Measurements from ENCODE around the gene TCEAL5.
"Not testable (repeated sequence)": the region's sequence is repeated elsewhere in the genome, so short reads cannot be mapped to it uniquely, and the experiment has no call there.

The TCEAL5 gene

DNA sequence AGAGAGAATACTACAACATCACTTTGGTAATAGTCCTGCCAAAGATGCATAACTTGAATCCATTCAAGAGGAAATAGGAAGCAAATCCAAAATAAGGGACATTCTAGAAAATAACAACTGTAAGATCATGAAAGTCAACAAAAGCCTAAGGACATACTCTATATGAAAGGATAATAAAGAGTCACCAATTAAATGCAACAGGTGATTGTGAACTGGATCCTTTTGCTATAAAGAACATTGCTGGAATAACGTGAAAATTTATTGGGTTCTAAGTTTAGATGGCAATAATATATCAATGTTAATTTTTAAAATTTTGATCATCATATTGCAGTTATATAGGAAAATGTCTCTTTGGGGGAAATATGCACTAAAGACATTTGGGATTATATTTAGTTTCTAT, 41.7 kb downstream of the TCEAL5 start:
- TF ChIP-seq, protein P1, sequence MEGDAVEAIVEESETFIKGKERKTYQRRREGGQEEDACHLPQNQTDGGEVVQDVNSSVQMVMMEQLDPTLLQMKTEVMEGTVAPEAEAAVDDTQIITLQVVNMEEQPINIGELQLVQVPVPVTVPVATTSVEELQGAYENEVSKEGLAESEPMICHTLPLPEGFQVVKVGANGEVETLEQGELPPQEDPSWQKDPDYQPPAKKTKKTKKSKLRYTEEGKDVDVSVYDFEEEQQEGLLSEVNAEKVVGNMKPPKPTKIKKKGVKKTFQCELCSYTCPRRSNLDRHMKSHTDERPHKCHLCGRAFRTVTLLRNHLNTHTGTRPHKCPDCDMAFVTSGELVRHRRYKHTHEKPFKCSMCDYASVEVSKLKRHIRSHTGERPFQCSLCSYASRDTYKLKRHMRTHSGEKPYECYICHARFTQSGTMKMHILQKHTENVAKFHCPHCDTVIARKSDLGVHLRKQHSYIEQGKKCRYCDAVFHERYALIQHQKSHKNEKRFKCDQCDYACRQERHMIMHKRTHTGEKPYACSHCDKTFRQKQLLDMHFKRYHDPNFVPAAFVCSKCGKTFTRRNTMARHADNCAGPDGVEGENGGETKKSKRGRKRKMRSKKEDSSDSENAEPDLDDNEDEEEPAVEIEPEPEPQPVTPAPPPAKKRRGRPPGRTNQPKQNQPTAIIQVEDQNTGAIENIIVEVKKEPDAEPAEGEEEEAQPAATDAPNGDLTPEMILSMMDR (IDR thresholded peaks at IDR 0.05; ENCODE audit: borderline replicate concordance, insufficient read depth, low read depth, low read length): no peak
- H3K4me3 ChIP-seq (ENCODE audit: low read depth, low read length): no peak overlapping the region

DNA sequence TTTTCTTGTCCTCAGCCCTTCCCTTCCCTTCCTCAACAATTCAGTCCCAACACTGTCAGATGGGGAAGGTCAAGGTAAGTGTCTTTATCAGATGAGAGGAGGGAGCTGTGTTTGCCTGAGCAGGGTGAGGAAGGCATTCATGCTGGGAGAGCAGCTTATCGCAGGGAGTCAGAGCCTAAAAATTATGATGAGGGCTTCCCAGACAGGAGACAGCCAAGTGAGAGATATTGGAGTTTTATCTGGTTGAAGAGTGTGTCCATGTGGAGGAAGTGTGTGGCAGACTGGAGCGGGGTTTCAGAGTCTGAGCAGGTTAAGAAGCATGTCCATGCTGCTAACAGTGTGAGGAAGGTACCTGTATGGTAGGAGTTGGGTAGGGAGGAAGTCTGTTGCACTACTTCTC, 43.3 kb downstream of the TCEAL5 start:
- no peak overlapping the region for H3K4me3 ChIP-seq (ENCODE audit: low read depth, low read length)
- TF ChIP-seq, protein P1 (IDR thresholded peaks at IDR 0.05; ENCODE audit: borderline replicate concordance, insufficient read depth, low read depth, low read length): no peak

DNA sequence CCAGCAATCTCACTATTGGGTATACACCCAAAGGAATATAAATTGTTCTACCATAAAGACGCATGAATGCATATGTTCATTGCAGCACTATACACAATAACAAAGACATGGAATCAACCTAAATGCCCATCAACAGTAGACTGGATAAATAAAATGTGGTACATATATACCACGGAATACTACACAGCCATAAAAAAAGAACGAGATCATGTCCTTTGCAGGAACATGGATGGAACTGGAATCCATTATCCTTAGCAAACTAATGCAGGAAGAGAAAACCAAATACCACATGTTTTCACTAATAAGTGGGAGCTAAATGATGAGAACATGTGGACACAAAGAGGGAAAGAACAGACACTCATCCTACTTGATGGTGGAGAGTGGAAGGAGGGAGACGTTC, 50.6 kb downstream of the TCEAL5 start:
- H3K4me3 ChIP-seq (ENCODE audit: low read depth, low read length): not testable (repeated sequence)
